ENCODE data around the gene TIA1.
"Not testable (repeated sequence)": the region's sequence is repeated elsewhere in the genome, so short reads cannot be mapped to it uniquely, and the experiment has no call there.

Gene TIA1

DNA sequence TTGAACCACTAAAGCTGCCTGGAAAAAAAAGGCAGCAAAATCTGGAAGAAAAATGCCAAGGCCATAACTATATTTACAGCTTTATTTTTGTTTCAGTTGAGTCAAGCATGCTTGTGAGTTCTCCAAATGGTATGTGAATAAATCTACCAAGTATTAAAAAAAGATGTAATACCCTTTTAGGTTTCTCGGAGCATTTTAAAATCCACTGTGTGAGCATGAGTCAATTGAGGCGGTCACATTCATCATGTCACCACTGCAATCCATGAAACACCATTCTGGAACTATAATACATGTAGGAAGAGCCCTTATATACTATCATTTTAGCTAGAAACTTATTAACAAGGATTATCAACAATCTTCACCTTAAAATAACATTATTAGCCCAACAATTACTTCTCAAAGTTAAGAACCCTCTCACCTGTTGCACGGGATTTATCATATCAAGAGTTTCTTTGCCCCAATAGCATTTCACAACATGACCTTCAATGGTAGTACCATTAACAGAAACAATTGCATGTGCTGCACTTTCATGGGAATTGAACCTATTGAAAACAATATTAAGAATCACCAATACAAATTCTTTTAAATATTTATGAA is 33.4 kb downstream of the TIA1 start:
- DNase-seq = no peak

DNA sequence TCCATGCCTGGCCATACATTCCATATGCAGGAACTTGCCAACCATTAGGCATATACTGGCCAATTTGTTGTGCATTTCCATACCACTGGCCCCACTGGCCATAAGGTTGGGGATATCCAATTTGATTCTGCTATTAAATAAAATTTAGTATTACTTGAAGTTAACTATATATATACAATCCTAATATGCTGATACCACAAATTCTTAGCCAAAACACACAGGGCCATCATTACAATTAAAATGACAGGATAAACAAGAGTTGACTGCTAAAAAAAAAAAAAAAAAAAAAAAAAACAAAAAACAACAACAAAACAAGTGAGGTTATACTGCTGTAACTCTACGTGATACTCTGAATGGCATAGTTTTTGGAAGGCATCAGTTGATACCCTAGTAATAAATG is 34.1 kb downstream of the TIA1 start:
- DNase-seq = no peak

DNA sequence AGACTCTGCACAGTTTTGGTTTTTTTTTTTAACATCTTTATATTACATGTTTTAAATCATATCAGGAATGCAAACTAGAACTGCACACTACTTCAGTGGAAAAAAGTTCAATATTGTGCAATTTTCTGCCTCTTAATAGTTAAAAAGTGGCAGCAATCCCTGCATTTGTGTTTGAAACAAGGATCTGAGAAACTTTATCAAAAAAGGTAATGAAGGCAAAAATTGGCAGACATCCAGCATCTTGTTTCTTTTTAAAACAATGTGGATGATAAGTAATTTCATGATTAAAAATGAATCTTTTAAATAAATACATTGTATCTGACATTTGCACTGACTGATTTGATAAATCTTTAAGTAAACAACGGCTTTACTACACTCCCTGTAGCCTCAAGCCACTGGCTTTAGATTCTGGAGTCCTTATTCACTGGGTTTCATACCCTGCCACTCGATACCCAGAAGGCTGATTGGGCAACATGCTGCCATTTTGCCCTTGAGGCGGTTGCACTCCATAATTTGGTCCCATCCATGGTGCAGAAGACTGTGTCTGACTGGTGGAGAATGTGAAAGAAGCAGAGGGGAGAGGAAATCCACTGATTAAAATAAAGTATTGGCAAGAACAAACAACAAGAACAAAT is 36.0 kb downstream of the TIA1 start:
- DNase-seq = no peak

GRCh38 chr2:70211595-70211994 is 36.8 kb downstream of the TIA1 start:
- no peak for DNase-seq

DNA sequence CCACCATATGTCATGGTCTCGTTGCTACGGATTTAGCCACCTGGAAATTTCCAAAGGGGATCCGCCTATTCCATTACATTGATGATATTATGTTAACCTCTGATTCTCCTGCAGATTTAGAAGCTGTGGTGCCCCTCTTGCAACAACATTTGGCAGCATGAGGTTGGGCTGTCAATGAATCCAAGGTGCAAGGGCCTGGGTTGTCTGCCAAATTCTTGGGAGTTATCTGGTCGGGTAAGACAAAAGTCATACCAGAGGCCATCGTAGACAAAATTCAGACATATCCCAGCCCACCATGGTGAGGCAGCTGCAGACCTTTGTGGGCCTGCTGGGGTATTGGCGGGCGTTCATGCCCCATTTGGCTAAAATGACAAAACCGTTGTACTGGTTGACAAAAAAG is 44.0 kb downstream of the TIA1 start:
- no peak for DNase-seq

DNA sequence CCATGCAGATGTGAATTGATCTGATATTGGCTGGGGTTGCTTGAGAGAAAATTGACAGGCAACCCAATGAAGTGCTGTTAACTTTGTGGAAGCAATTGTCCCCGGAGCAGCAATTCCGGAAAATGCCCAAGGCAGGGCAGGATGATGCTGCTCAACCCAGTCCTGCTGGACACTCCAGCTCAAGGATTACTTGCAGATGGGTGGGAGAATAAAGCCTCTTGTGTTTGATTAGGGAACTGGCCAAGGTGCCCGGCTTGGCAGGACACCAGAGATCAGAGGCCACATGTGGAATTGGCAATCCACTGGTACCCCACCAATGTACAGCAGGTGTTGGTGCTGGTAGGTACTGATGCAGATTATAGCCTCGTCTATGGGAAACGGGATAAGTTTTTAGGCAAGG is 45.3 kb downstream of the TIA1 start:
- no peak for DNase-seq

GRCh38 chr2:70202236-70202806 is 46.1 kb downstream of the TIA1 start:
- no peak for DNase-seq

- no peak for DNase-seq
Observed at GRCh38 chr2:70201831-70202230, 46.6 kb downstream of the TIA1 start.

DNA sequence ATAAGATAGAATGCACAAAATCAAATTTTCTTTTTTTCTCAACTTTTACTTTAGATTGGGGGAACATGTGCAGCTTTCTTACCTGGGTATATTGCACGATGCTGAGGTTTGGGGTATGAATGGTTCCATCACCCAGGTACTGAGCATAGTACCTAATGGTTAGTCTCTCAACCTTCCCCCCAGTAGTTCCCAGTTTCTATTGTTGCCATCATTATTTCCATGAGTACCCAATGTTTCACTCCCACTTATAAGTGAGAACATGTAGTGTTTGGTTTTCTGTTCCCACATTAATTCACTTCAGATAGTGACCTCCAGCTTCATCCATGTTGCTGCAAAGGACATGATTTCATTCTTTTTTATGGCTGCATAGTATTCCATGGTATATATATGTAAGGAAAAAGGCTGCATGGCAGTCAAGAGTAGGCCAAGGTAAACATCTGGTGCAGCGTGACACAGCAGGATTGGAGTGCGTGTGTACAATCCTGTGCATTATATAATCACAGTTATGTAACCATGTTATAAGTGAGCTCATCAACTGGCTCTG is 47.1 kb downstream of the TIA1 start:
- no peak for DNase-seq

DNA sequence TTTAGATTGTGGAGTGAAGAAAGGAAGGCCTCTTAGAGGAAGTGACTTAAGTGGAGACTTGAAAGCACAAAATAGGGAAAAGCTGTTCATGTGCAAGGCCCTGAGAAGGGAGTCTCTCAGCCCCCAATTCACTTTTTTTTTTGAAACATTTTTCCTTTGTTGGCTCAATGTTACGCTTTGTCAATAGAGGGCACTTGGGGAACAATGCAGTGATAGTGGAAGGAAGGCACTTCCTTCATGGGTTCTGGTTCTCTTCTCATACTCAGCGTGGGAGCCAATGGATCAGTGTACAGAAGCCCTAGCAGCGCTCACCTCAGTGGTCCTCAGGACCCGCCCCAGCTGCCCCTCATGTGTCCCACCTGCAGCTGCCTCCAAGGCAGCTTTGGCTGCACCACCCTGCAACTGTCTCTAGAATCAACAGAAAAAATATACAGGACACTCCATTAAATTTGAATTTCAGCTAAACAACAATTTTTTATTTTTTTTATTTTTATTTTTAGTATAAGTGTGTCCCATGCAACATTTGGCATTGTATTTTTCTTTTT is 49.0 kb downstream of the TIA1 start:
- DNase-seq = no peak

- DNase-seq = no peak
Observed at GRCh38 chr2:70192516-70192915, 55.9 kb downstream of the TIA1 start.

- no peak for DNase-seq
Observed at GRCh38 chr2:70191244-70191735, 57.1 kb downstream of the TIA1 start.

DNA sequence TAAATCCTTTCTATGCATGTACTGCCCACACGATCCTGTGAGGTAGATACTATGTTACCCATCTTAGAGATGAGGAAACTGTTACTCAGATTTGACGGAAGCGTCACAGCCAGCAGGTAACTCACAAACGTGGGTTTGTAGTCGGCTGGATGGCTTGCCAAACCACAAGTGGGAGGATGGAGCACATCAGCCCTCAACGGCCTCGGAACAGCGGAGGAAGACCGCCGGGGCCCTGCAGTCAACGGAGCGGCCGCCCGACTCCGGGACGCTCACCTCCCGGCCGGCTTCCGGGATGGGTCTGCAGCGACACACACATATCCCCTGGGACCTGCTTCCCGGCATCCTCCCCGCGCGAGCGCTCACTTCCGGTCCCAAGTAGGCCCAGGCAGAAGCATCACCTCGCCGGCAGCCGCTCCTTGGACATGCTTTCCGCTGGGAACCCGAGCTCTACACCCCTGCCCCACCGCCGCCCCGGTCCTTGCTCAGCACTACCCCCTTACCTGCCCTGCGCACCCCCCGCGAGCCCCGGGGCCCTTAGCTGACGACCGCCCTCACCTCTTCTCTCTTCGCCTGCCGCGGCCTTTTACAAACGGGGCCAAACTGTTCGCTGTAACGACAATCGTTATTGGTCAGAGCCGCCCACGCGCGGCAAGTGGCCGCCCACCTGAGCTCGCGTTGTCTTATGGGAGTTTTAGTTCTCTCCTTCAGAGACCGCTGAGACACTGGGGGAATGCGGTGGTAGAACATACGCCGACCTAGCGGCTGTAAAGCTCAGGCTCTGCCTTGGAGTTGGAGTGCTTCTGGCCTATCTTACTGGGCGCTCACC is 57.8 kb downstream of the TIA1 start, which contains the start of gene C2orf42:
C2orf42 (minus strand) TSS at position 602 of the 826 bp plus-strand sequence. CDS start 9,034 bp downstream, outside the sequence.
- peak; percentile 97 for DNase-seq

GRCh38 chr2:70188460-70188859 is 60.0 kb downstream of the TIA1 start:
- no peak for DNase-seq

DNA sequence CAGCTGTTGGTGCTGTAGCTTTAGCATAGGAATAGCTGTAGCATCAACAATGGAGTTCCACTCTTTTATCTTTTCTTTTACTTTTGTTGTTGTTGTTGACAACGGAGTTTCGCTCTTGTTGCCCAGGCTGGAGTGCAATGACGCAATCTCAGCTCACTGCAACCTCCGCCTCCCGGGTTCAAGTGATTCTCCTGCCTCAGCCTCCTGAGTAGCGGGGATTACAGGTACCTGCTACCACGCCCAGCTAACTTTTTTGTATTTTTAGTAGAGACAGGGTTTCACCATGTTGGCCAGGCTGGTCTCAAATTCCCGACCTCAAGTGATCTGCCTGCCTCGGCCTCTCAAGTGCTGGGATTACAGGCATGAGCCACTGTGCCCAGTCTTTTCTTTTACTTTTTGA is 61.3 kb downstream of the TIA1 start:
- DNase-seq = not testable (repeated sequence)

DNA sequence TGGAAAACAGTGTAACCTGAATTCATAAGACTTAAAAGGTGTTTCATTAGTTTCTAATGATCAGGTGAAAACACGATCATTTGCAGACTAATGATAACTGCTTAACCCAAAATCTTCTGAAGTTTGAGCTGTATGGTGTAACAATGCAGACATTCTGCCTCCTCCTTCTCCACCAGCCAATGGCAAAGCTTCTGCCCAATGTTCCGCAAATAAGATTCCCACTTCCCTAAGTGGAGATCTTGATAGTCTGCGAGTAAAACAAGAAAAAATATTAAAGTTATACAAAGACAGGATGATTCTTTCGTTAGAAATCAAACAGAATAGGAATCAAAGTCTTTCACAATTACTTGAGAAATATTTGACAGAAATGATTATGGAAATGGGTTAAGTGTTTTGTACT is 65.7 kb downstream of the TIA1 start:
- no peak for DNase-seq

DNA sequence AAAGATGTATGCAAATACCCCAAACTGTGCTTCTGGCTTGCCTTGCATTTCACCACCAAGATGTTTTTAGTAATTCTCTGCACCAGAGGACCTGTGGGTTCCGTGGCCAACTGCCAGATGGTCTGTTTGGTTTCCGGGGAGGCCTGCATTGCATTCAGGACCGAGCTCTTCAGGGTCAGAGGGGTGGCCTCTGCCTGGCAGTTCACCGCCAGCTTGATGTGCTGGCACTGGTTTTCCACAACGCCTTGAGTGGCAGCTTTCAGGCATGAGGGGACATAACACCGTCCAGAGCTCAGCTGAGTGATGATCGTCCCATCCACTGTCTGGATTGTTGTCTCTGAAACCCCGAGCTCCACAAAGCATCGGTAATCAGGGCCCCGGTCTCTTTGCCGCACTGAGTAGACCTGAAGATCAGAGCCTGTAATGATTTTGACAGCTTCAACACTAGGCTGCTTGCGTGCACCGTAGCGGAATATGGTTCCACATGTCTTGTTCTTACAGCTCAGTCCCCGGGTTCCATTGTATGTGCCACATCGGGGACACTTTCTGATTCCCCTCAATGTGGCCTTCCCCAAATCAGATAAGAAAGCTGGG is 67.0 kb downstream of the TIA1 start:
- DNase-seq = no peak

DNA sequence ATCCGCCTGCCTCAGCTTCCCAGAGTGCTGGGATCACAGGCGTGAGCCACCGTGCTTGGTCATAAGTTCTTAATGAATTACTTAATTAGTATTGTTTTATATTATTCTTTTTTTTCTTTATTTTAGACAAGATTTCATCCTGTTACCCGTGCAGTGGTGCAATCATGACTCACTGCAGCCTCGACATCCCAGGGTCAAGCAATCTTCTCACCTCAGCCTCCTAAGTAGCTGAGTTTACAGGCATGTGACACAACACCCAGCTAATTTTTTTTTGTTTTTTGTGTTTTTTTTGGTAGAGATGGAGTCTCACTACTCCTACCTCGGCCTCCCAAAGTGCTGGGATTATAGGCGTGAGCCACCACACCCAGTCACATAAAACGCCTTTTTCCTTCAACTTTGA is 74.9 kb downstream of the TIA1 start:
- DNase-seq = no peak

DNA sequence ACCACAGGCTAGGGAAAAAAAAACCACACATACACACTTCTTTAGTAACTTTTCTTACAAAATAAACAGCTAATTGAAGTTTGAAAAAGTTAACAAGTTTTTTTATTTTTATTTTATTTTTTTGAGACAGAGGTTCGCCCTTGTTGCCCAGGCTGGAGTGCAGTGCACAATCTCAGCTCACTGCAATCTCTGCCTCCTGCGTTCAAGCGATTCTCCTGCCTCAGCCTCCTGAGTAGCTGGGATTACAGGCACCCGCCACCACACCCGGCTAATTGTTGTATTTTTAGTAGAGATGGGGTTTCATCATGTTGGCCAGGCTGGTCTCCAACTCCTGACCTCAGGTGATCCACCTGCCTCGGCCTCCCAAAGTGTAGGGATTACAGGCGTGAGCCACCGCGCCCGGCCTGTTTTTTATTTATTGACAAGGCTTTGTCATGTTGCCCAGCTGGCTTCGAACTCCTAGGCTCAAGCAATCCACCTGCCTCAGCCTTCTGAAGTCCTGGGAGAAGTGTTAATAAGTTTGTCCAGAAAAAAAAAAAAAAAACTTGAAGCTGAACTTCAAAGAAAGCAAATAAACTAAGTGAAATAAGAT is 78.7 kb downstream of the TIA1 start:
- not testable (repeated sequence) for DNase-seq

- DNase-seq = no peak
Observed at GRCh38 chr2:70161069-70161534, 87.3 kb downstream of the TIA1 start.

- DNase-seq = no peak
Observed at GRCh38 chr2:70160545-70160944, 87.9 kb downstream of the TIA1 start.

All from CD4-positive, alpha-beta T cell treated with Interleukin-12 subunit alpha and Interleukin-12 subunit beta, for 1 hour (primary cell).